COLO829 (cell line): ENCODE data around the gene RBM23.

Experiments
- DNase-seq: peaks from one replicate; pipeline ENCODE4 v3.0.0; 2012; ENCODE audit warnings: low spot score

RBM23 gene

GRCh38 chr14:22885975-22886374, 33.0 kb downstream of the RBM23 start:
- DNase-seq, result no peak

- DNase-seq, result no peak
These were observed 34.0 kb downstream of the RBM23 start for GRCh38 chr14:22884738-22885523.

DNA sequence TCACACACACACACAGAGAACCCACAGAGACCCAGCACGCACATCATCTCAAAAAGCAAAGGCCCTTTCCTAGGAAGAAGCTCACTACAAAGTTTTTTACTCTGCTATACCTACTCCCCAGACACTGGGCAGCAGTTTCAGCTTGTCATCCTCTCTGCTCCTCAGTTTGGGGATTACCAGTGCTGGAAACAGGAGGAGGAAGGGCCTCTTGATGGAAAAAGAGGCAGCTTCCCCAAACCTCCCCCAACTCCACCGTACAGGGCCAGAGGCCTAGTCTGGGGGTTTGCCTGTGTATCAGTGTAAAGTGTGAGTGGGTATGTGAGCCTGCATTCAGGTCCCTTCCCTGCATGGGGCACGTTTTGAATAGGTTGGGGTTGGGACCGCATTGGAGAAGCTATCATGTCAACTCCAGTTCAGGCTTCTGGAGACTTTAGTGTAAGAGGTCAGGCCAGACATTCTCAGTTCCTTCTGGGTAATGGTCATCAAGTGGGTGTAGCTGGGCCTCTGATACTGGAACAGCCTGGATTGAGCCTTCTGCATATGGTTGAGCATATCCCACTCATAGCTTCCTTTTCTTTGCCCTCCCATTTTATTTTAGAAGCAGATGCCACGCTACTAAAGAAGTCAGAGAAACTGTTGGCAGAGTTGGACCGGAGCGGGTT, 34.7 kb downstream of the RBM23 start:
- DNase-seq, result no peak

GRCh38 chr14:22883173-22883976, 35.6 kb downstream of the RBM23 start, which contains the start of gene REM2:
Gene REM2 (plus strand): TSS chr14:22883222. CDS start chr14:22883288, 66 bp downstream.
- no peak for DNase-seq

GRCh38 chr14:22882529-22883172, 36.3 kb downstream of the RBM23 start:
- no peak for DNase-seq

DNA sequence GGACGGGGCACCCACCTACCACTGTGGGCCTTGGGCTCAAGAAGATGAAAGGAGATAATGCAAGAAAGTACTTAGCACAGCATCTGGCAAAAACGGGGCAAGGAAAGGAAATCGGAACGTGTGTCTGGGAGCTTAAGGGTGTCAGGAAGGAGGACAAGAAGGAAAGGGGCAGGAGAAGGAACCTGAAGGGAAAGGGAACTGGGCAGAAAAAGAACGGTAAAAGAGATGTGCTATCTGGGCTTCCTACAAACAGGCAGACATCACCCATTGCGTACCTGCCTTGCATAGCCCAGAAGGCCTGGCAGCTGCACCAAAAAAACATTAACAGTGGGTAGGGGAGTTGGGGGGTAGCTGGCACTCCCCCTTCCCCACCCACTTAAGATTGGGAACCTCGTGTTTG, 36.9 kb downstream of the RBM23 start:
- DNase-seq, result no peak

DNA sequence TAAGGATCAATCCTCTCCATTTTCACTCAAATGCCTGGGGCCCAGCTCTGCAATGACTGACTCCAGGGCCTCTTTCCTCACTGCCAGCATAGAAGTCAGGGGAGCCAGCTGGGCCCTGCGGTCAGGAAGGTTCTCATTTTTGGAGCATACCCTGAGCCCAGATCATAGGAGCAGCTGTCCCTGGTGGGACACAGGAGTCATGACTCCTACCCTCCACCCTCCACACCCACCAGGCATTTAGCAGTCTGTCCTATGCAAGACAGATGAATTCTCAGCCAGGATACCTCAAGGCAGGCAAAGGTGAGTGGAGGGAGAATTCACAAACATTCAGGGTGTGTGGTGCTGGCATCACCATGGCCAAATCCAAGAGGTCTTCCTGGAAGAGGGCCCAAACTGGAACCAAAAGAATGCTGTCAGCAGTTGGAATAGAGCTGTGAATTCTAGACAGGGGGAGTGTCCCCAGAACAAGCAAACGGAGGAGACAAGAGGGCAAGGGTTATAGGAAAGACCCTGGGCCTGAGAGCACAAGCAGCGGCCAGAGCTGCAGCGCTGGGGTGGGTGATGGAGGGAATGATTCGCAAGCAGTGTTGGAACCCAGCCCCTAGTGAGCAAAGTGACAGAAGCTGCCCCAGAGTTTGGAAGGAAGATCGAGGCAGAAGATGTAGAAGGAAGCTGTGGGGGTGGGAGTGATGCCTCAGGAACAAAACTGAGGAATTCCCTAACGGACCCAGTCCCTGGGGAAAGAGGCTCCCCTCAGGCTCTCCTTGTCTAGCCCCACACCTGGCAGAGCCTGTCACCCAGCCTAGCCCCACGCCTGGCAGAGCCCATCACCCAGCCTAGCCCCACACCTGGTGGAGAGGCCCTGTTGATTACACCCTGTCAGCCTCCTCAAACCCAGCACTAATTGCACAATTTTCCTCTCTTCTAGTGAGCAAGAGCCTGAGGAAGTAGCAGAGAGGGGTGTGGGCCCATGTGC, 40.4 kb downstream of the RBM23 start:
- DNase-seq, result no peak

- no peak for DNase-seq
These were observed 41.9 kb downstream of the RBM23 start for GRCh38 chr14:22877000-22877501.

DNA sequence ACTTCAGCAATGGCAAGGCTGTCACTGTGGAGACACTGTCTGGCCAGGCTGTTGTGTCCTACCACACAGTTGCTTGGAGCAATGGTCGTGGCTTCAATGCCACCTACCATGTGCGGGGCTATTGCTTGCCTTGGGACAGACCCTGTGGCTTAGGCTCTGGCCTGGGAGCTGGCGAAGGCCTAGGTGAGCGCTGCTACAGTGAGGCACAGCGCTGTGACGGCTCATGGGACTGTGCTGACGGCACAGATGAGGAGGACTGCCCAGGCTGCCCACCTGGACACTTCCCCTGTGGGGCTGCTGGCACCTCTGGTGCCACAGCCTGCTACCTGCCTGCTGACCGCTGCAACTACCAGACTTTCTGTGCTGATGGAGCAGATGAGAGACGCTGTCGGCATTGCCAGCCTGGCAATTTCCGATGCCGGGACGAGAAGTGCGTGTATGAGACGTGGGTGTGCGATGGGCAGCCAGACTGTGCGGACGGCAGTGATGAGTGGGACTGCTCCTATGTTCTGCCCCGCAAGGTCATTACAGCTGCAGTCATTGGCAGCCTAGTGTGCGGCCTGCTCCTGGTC, 43.1 kb downstream of the RBM23 start:
- no peak for DNase-seq

DNA sequence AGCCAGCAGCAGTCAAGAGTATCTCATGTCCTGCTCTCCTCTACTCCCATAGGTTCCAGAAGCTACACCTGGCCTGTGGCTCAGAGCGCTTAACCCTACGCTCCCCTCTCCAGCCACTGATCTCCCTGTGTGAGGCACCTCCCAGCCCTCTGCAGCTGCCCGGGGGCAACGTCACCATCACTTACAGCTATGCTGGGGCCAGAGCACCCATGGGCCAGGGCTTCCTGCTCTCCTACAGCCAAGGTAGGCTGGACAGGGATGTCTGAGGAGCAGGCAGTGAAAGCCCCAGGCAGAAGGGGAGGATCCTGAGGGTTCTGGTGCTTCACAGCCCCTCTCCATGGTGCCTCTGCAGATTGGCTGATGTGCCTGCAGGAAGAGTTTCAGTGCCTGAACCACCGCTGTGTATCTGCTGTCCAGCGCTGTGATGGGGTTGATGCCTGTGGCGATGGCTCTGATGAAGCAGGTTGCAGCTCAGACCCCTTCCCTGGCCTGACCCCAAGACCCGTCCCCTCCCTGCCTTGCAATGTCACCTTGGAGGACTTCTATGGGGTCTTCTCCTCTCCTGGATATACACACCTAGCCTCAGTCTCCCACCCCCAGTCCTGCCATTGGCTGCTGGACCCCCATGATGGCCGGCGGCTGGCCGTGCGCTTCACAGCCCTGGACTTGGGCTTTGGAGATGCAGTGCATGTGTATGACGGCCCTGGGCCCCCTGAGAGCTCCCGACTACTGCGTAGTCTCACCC, 43.8 kb downstream of the RBM23 start:
- no peak for DNase-seq

GRCh38 chr14:22872833-22873520, 46.0 kb downstream of the RBM23 start:
- DNase-seq, result no peak

- DNase-seq, result peak; percentile 78
These were observed 46.7 kb downstream of the RBM23 start for GRCh38 chr14:22872033-22872832.

DNA sequence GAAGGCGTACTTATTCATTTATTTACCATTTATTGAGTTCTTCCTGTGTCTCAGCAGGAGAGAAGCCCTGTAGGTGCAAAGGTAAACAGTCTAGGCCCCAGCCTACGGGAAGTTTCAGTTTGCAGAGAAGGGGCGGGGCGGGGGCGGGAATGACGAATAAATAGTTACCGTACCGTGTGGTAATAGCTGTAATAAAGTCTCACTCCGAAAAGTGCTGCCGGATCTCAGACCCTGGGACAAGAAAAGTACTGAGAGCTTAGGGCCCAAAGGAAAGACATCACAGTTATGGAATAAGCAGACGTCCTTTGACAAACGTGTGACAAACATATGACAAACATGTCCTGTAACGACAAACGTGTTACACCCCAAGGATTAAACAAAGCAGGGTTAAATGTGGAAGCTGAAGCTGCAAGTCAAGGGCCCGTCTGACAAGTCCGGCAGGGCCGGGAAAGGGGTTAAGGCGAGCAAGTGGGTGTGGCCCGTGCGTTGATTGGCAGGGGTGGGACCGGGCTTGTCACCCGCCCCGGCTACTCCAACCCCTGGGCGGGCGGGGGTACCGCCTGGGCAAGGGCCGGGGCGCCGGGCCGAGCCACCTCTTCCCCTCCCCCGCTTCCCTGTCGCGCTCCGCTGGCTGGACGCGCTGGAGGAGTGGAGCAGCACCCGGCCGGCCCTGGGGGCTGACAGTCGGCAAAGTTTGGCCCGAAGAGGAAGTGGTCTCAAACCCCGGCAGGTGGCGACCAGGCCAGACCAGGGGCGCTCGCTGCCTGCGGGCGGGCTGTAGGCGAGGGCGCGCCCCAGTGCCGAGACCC, 47.5 kb downstream of the RBM23 start, which contains the start of gene LRP10:
Gene LRP10 (plus strand): TSS at position 517 of the 809 bp plus-strand sequence. CDS start 564 bp downstream, outside the sequence.
- DNase-seq, result peak; percentile 74

DNA sequence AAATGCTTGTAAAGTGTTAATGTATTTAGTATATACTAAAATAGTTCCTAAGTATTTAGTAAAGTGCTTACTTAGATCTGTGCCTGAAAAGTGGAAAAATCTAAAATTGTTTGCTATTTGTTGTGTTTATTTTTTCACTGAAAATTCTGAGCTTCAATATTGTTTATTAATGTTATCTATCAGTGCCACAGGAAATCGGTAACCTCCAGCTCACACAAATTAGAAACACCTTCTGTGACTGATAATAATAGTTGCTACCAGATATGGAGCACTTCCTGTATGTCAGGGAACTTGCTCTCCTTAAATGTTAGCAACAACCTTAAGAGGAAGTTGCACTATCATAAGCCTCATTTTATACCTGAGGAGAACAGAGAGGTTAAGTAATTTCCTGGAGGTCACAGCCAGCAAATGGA, 48.1 kb downstream of the RBM23 start:
- no peak for DNase-seq

- DNase-seq, result no peak
These were observed 52.1 kb downstream of the RBM23 start for GRCh38 chr14:22866874-22867273.

DNA sequence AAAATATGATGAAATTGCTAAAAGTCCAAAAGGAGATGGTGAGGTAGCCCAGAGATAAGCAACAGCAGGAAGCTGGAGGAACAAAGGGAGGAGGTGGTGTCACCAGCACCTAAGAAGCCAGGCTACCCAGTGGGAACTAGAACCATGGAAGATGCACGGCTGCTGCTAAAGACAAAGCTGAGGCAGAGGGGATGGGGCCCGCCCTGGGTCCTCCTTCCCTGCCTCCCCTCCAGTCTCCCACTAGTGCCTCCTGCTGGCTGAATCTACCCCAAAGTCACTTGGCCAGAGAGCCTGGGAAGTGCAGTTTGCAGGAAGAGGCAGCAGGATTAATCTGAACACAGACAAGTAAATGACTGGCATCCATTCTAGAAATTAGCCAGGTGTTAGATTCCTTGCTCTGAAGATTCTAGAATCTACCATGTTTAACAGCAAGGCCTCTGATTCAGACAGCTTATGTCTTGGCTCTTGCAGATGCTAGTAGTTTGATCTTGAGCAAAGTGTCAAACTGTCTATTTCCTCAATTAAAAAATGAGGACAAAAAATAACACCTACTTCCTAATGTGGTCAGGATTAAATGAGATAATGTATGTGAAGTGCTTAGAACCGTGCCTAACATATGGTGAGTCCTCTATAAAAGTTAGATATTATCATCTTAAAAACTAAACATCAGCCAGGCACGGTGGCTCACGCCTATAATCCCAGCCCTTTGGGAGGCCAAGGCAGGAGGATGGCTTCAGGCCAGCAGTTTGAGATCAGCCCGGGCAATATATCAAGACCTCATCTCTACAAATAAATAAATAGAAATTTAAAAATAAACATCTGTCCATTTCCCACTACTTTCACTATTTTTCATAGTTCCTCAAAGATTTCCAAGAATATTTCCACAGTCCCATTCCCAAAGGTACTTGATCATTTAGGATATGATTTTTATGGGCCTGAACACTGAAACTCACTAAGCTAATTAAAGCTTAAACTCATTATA, 53.2 kb downstream of the RBM23 start:
- DNase-seq, result no peak
